ENCODE results near the gene SUSD4. TPM values are rescaled to one million over a fixed set of nuclear protein-coding genes. Genes with fewer than 3 reads are reported as not detected.
A peak's percentile ranks its signal among the peaks of the same experiment; 100 is the strongest.

The SUSD4 gene
- total RNA-seq, 2 experiments from 2014 or later: 0.18 to 0.23 TPM

- H3K4me1 Mint-ChIP-seq (ENCODE audit: low read depth): peaks cover 8% of the 10 kb centered on the region
- H3K27me3 Mint-ChIP-seq (ENCODE audit: low read depth): no peaks in the 10 kb centered on the region
- ATAC-seq (no peak), DNase-seq (no peak)
- ChIA-PET POLR2A (no interaction called here), CTCF (no interaction called here)
- H3K9me3 Mint-ChIP-seq (ENCODE audit: insufficient read depth): no peaks in the 10 kb centered on the region
- H3K27ac Mint-ChIP-seq: no peak overlapping the region
- H3K36me3 Mint-ChIP-seq (ENCODE audit: low read depth): no peaks in the 10 kb centered on the region
- H3K4me3 Mint-ChIP-seq: no peak overlapping the region
Observed at GRCh38 chr1:223200903-223201302, 163.1 kb downstream of the SUSD4 start.

- ChIA-PET POLR2A (no interaction called here), CTCF (no interaction called here)
- H3K4me1 Mint-ChIP-seq (ENCODE audit: low read depth): peaks cover 8% of the 10 kb centered on the region
- H3K36me3 Mint-ChIP-seq (ENCODE audit: low read depth): no peaks in the 10 kb centered on the region
- H3K9me3 Mint-ChIP-seq (ENCODE audit: insufficient read depth): no peaks in the 10 kb centered on the region
- DNase-seq (no peak), ATAC-seq (no peak)
- H3K27me3 Mint-ChIP-seq (ENCODE audit: low read depth): no peaks in the 10 kb centered on the region
- H3K4me3 Mint-ChIP-seq: no peak overlapping the region
- H3K27ac Mint-ChIP-seq: no peak overlapping the region
Observed at GRCh38 chr1:223199094-223199647, 164.8 kb downstream of the SUSD4 start.

GRCh38 chr1:223198628-223198965, 165.4 kb downstream of the SUSD4 start:
- no peaks in the 10 kb centered on the region for H3K9me3 Mint-ChIP-seq (ENCODE audit: insufficient read depth)
- H3K36me3 Mint-ChIP-seq (ENCODE audit: low read depth): no peaks in the 10 kb centered on the region
- ATAC-seq (no peak), DNase-seq (no peak)
- no peaks in the 10 kb centered on the region for H3K27me3 Mint-ChIP-seq (ENCODE audit: low read depth)
- no peak overlapping the region for H3K27ac Mint-ChIP-seq
- peaks cover 8% of the 10 kb centered on the region for H3K4me1 Mint-ChIP-seq (ENCODE audit: low read depth)
- POLR2A ChIA-PET: no interaction called here
- no peak overlapping the region for H3K4me3 Mint-ChIP-seq
- CTCF ChIA-PET: interaction anchor here (0.8 to 1.2 kb wide), 2 partner anchors 41 to 65 kb away, joined by 3 to 5 read pairs; no protein-coding TSS in a partner anchor

GRCh38 chr1:223197923-223198627, 165.9 kb downstream of the SUSD4 start:
- Mint-ChIP-seq H3K4me1 (ENCODE audit: low read depth) (peaks cover 8% of the 10 kb centered on the region), H3K27me3 (ENCODE audit: low read depth) (no peaks in the 10 kb centered on the region), H3K36me3 (ENCODE audit: low read depth) (no peaks in the 10 kb centered on the region), H3K9me3 (ENCODE audit: insufficient read depth) (no peaks in the 10 kb centered on the region), H3K4me3 (no peak overlapping the region), H3K27ac (no peak overlapping the region)
- no peak for ATAC-seq
- ChIA-PET POLR2A (no interaction called here), CTCF (interaction anchor here (0.8 to 1.2 kb wide), 2 partner anchors 40 to 64 kb away, joined by 3 to 5 read pairs; no protein-coding TSS in a partner anchor)
- no peak for DNase-seq

GRCh38 chr1:223189903-223190724, 173.9 kb downstream of the SUSD4 start:
- Mint-ChIP-seq H3K36me3 (ENCODE audit: low read depth) (no peaks in the 10 kb centered on the region), H3K9me3 (ENCODE audit: insufficient read depth) (peaks cover 5% of the 10 kb centered on the region), H3K27ac (peak overlapping the region; percentile 81), H3K27me3 (ENCODE audit: low read depth) (peaks cover 5% of the 10 kb centered on the region), H3K4me1 (ENCODE audit: low read depth) (peaks cover 32% of the 10 kb centered on the region), H3K4me3 (peak overlapping the region; percentile 16)
- DNase-seq (peak; percentile 68), ATAC-seq (peak; percentile 78)
- ChIA-PET POLR2A (no interaction called here), CTCF (interaction anchor here (0.8 to 1.2 kb wide), 2 partner anchors 40 to 57 kb away, joined by 4 read pairs; no protein-coding TSS in a partner anchor)

- no peak overlapping the region for H3K27ac Mint-ChIP-seq
- peaks cover 32% of the 10 kb centered on the region for H3K4me1 Mint-ChIP-seq (ENCODE audit: low read depth)
- ChIA-PET CTCF (interaction anchor here (0.8 to 1.2 kb wide), 2 partner anchors 41 to 56 kb away, joined by 4 read pairs; no protein-coding TSS in a partner anchor), POLR2A (interaction anchor here (0.6 kb wide), 1 partner anchor 1829 kb away, joined by 4 read pairs; no protein-coding TSS in a partner anchor)
- peaks cover 5% of the 10 kb centered on the region for H3K27me3 Mint-ChIP-seq (ENCODE audit: low read depth)
- H3K9me3 Mint-ChIP-seq (ENCODE audit: insufficient read depth): peaks cover 5% of the 10 kb centered on the region
- DNase-seq (no peak), ATAC-seq (no peak)
- no peak overlapping the region for H3K4me3 Mint-ChIP-seq
- H3K36me3 Mint-ChIP-seq (ENCODE audit: low read depth): no peaks in the 10 kb centered on the region
Observed at GRCh38 chr1:223189525-223189902, 174.5 kb downstream of the SUSD4 start.

- peaks cover 5% of the 10 kb centered on the region for H3K27me3 Mint-ChIP-seq (ENCODE audit: low read depth)
- ATAC-seq: no peak
- no peaks in the 10 kb centered on the region for H3K36me3 Mint-ChIP-seq (ENCODE audit: low read depth)
Observed at GRCh38 chr1:223188618-223189356, 175.2 kb downstream of the SUSD4 start.

GRCh38 chr1:223186800-223187199, 177.2 kb downstream of the SUSD4 start:
- DNase-seq (no peak), ATAC-seq (no peak)
- H3K36me3 Mint-ChIP-seq (ENCODE audit: low read depth): no peaks in the 10 kb centered on the region
- no peak overlapping the region for H3K27ac Mint-ChIP-seq
- POLR2A ChIA-PET: no interaction called here
- H3K4me1 Mint-ChIP-seq (ENCODE audit: low read depth): peaks cover 35% of the 10 kb centered on the region
- H3K9me3 Mint-ChIP-seq (ENCODE audit: insufficient read depth): peaks cover 5% of the 10 kb centered on the region
- CTCF ChIA-PET: interaction anchor here (1.0 to 1.8 kb wide), 5 partner anchors 12 to 54 kb away, joined by 3 to 5 read pairs (median 4); no protein-coding TSS in a partner anchor
- no peak overlapping the region for H3K4me3 Mint-ChIP-seq
- peaks cover 5% of the 10 kb centered on the region for H3K27me3 Mint-ChIP-seq (ENCODE audit: low read depth)

More at GRCh38 chr1:223188618-223189356, 175.2 kb downstream of the SUSD4 start:
- H3K4me1 Mint-ChIP-seq (ENCODE audit: low read depth): peaks cover 32% of the 10 kb centered on the region
- peaks cover 5% of the 10 kb centered on the region for H3K9me3 Mint-ChIP-seq (ENCODE audit: insufficient read depth)
- H3K4me3 Mint-ChIP-seq: no peak overlapping the region
- peak overlapping the region; percentile 27 for H3K27ac Mint-ChIP-seq
- DNase-seq: no peak
- CTCF ChIA-PET: no interaction called here
- POLR2A ChIA-PET: interaction anchor here (0.6 kb wide), 1 partner anchor 1830 kb away, joined by 4 read pairs; no protein-coding TSS in a partner anchor

- CTCF ChIA-PET: no interaction called here
Observed at GRCh38 chr1:223183268-223183862, 180.6 kb downstream of the SUSD4 start.

GRCh38 chr1:223180731-223181321, 183.2 kb downstream of the SUSD4 start:
- ChIA-PET CTCF (interaction anchor here (0.9 to 1.6 kb wide), 3 partner anchors 47 to 57 kb away, joined by 3 to 8 read pairs (median 5); no protein-coding TSS in a partner anchor), POLR2A (no interaction called here)
- H3K9me3 Mint-ChIP-seq (ENCODE audit: insufficient read depth): no peaks in the 10 kb centered on the region
- H3K4me3 Mint-ChIP-seq: no peak overlapping the region
- ATAC-seq (no peak), DNase-seq (no peak)
- H3K27ac Mint-ChIP-seq: no peak overlapping the region
- no peaks in the 10 kb centered on the region for H3K36me3 Mint-ChIP-seq (ENCODE audit: low read depth)
- peaks cover 3% of the 10 kb centered on the region for H3K4me1 Mint-ChIP-seq (ENCODE audit: low read depth)
- peaks cover 8% of the 10 kb centered on the region for H3K27me3 Mint-ChIP-seq (ENCODE audit: low read depth)

More at GRCh38 chr1:223183268-223183862, 180.6 kb downstream of the SUSD4 start:
- Mint-ChIP-seq H3K36me3 (ENCODE audit: low read depth) (no peaks in the 10 kb centered on the region), H3K27me3 (ENCODE audit: low read depth) (peaks cover 5% of the 10 kb centered on the region), H3K27ac (no peak overlapping the region), H3K9me3 (ENCODE audit: insufficient read depth) (no peaks in the 10 kb centered on the region), H3K4me1 (ENCODE audit: low read depth) (peaks cover 8% of the 10 kb centered on the region), H3K4me3 (no peak overlapping the region)
- DNase-seq: no peak
- no peak for ATAC-seq
- POLR2A ChIA-PET: no interaction called here

- Mint-ChIP-seq H3K36me3 (ENCODE audit: low read depth) (no peaks in the 10 kb centered on the region), H3K9me3 (ENCODE audit: insufficient read depth) (no peaks in the 10 kb centered on the region), H3K4me1 (ENCODE audit: low read depth) (peaks cover 3% of the 10 kb centered on the region), H3K4me3 (no peak overlapping the region), H3K27ac (no peak overlapping the region), H3K27me3 (ENCODE audit: low read depth) (peaks cover 6% of the 10 kb centered on the region)
- DNase-seq: no peak
- no peak for ATAC-seq
- CTCF ChIA-PET: interaction anchor here (0.9 to 1.6 kb wide), 3 partner anchors 13 to 56 kb away, joined by 3 to 8 read pairs (median 5); no protein-coding TSS in a partner anchor
- POLR2A ChIA-PET: no interaction called here
Observed at GRCh38 chr1:223179786-223180185, 184.2 kb downstream of the SUSD4 start.
